Measurements from ENCODE around the gene RAB13. TPM values are rescaled to one million over a fixed set of nuclear protein-coding genes. Genes with fewer than 3 reads are reported as not detected.
"Not testable (repeated sequence)": the region's sequence is repeated elsewhere in the genome, so short reads cannot be mapped to it uniquely, and the experiment has no call there.

The RAB13 gene
- total RNA-seq, 1 donor, result 103 TPM

DNA sequence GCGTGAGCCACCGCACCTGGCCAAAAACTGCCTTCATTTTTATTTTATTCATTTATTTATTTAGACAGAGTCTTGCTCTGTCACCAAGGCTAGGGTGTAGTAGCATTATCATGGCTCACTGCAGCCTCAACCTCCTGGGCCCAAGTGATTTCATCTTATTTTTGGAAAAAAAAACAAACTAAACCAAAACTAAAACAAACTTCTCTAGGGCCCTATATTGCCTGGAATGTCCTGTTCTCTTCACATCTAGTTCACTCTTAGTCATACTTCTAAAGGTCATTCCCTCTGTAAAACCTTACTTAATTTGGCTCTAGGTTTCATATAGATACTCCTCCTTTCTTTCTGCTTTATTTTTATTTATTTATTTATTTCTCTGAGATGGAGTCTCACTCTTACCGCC is 20.0 kb upstream of the RAB13 start:
- DNase-seq (ENCODE audit: low read depth), result peak; percentile 46

DNA sequence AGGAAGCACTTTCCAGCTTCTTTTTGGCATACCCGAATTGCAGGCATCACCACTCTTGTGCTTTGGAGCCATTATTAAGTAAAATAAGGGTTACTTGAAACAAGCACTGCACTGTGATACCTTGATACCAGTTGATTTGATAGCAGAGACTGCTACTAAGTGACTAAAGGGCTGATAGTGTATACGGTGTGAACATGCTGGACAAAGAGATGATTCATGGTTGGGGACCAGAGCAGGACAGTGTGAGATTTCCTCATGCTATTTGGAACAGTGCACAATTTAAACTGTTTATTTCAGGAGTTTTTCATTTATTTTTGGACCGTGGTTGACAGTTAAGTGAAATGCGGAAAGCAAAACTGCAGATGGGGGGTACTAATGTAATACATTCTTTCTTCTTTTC is 14.3 kb upstream of the RAB13 start:
- no peak for DNase-seq (ENCODE audit: low read depth)
- H3K4me3 ChIP-seq (ENCODE audit: low read depth, low read length), result no peak overlapping the region
- TF ChIP-seq CTCF (IDR thresholded peaks at IDR 0.05; ENCODE audit: insufficient read depth, low read length), result no peak

More for the DNA sequence above, 20.0 kb upstream of the RAB13 start:
- H3K4me3 ChIP-seq (ENCODE audit: low read depth, low read length), result no peak overlapping the region
- TF ChIP-seq CTCF (IDR thresholded peaks at IDR 0.05; ENCODE audit: insufficient read depth, low read length), result no peak

GRCh38 chr1:153996882-153997281 is 10.7 kb upstream of the RAB13 start:
- H3K4me3 ChIP-seq (ENCODE audit: low read depth, low read length), result not testable (repeated sequence)

DNA sequence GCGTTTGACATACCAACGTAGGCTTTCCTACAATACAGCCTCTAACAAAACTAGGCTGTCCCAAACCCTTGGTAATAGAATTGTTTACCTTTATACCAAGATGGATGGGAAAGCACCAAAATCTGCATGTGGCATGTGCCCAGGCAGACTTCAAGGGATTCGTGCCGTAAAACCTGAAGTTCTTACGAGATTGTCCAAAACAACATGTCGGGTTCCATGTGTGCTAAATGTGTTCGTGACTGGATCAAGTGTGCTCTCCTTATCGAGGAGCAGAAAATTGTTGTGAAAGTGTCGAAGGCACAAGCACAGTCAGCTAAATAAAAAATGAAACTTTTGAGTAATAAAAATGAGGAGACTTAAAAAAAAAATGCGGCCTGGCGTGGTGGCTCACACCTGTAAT is 9.5 kb upstream of the RAB13 start:
- no peak overlapping the region for H3K4me3 ChIP-seq (ENCODE audit: low read depth, low read length)
- no peak for DNase-seq (ENCODE audit: low read depth)
- TF ChIP-seq CTCF (IDR thresholded peaks at IDR 0.05; ENCODE audit: insufficient read depth, low read length), result no peak

More at GRCh38 chr1:153996882-153997281, 10.7 kb upstream of the RAB13 start:
- DNase-seq (ENCODE audit: low read depth), result not testable (repeated sequence)

DNA sequence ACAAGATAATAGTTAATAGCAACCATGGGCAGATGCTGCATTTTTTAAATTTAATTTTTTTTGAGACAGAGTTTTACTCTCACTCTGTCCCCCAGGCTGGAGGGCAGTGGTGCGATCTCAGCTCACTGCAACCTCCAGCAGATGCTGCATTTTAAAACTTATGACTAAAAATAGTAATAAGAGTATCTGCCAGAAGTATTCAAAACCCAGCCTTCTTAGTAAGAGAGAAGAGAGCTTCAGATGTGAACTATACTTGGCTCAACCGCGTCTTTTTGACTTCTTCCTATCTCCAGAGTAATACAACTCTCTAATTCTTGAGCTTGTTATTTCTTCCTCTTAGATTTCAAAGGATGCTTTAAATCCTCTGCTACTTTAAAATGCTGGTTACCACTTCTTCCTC is 9.1 kb upstream of the RAB13 start:
- H3K4me3 ChIP-seq (ENCODE audit: low read depth, low read length), result no peak overlapping the region
- no peak for DNase-seq (ENCODE audit: low read depth)
- TF ChIP-seq CTCF (IDR thresholded peaks at IDR 0.05; ENCODE audit: insufficient read depth, low read length), result no peak

DNA sequence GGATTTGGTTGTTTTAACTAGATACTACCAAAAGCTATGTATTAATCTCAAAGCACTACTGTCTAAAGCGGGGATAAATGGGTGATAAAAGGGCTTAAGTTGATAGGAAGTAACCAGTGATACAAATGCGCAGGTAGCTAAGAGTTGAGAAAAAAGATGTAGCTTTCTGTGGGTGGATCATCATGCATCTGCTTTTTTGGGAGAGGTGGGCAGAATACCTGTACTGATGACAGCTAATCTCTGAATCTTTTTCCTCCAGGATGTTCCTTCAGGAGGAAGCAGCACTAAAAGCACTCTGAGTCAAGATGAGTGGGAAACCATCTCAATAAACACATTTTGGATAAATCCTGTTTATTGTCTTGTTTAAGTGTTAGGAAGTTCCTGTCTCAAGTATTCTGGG is 5.7 kb upstream of the RAB13 start:
- DNase-seq (ENCODE audit: low read depth), result no peak
- H3K4me3 ChIP-seq (ENCODE audit: low read depth, low read length), result peak overlapping the region; percentile 90
- TF ChIP-seq CTCF (IDR thresholded peaks at IDR 0.05; ENCODE audit: insufficient read depth, low read length), result no peak

DNA sequence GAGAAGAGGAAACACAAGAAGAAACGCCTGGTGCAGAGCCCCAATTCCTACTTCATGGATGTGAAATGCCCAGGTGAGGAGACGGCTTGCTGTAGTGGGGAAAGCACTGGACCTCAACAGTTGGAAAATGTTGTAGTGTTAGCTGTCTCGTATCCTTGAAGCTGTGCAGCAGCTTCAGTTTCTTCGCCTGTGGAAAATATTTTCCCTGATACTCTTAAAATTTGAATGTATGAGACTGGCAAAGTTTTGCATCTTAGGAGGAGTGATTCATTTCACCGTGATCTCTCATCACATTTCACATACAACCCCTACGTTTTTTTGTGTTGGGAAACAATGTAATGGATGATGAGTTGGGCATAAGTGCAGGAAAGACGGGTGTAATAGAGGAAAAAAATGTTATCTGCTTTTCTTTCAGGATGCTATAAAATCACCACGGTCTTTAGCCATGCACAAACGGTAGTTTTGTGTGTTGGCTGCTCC is 5.1 kb upstream of the RAB13 start:
- no peak for DNase-seq (ENCODE audit: low read depth)
- peak overlapping the region; percentile 90 for H3K4me3 ChIP-seq (ENCODE audit: low read depth, low read length)
- no peak for TF ChIP-seq CTCF (IDR thresholded peaks at IDR 0.05; ENCODE audit: insufficient read depth, low read length)

Data from fibroblast of the aortic adventitia (primary cell).